Measurements from ENCODE around the gene PCDHB7. TPM values are rescaled to one million over a fixed set of nuclear protein-coding genes. Genes with fewer than 3 reads are reported as not detected.
"Not testable (repeated sequence)": the region's sequence is repeated elsewhere in the genome, so short reads cannot be mapped to it uniquely, and the experiment has no call there.

PCDHB7 gene
- total RNA-seq, 1 donor from 2014 or later, result 0.63 TPM

- Mint-ChIP-seq H3K4me3 (peak within 1 kb of the TSS; percentile 74), H3K9me3 (no peaks in the 10 kb centered on the region), H3K4me1 (ENCODE audit: unreplicated experiment) (no peaks in the 10 kb centered on the region), H3K27ac (no peak within 1 kb of the TSS), H3K36me3 (peaks cover 5% of the 10 kb centered on the region), H3K27me3 (no peaks in the 10 kb centered on the region)
- TF ChIP-seq CTCF (conservative IDR thresholded peaks at IDR 0.05), result peak; percentile 69
- no peak for DNase-seq (ENCODE audit: extremely low spot score, unreplicated experiment)
Observed at GRCh38 chr5:141223112-141223783, 50.8 kb downstream of the PCDHB7 start, which contains the start of gene PCDHB14. Gene PCDHB14 (plus strand): TSS chr5:141223343. CDS start chr5:141223506, 163 bp downstream.

GRCh38 chr5:141224844-141225243 is 52.4 kb downstream of the PCDHB7 start:
- H3K9me3 Mint-ChIP-seq, result not testable (repeated sequence)

GRCh38 chr5:141225421-141225820 is 53.0 kb downstream of the PCDHB7 start:
- H3K27me3 Mint-ChIP-seq; H3K27ac Mint-ChIP-seq; H3K9me3 Mint-ChIP-seq; DNase-seq (ENCODE audit: extremely low spot score, unreplicated experiment); H3K36me3 Mint-ChIP-seq; H3K4me3 Mint-ChIP-seq; H3K4me1 Mint-ChIP-seq (ENCODE audit: unreplicated experiment): not testable (repeated sequence)

More at GRCh38 chr5:141224844-141225243, 52.4 kb downstream of the PCDHB7 start:
- not testable (repeated sequence) for H3K27ac Mint-ChIP-seq; H3K27me3 Mint-ChIP-seq; DNase-seq (ENCODE audit: extremely low spot score, unreplicated experiment); H3K36me3 Mint-ChIP-seq; H3K4me3 Mint-ChIP-seq; H3K4me1 Mint-ChIP-seq (ENCODE audit: unreplicated experiment)

Other genes with a start within 250 kb of the PCDHB7 start
- gene PCDHAC1, start 246.3 kb upstream of the PCDHB7 start, total RNA-seq (ENCODE audit: low replicate concordance), result 6.7 and 9.2 TPM in 2 replicates
- 2.7 and 3.5 TPM in 2 replicates for gene PCDHAC2, start 206.2 kb upstream of the PCDHB7 start, total RNA-seq (ENCODE audit: low replicate concordance)
- gene PCDHB1, start 121.3 kb upstream of the PCDHB7 start, total RNA-seq (ENCODE audit: low replicate concordance), result 0.05 and 0.24 TPM in 2 replicates
- 33.7 and 36.3 TPM in 2 replicates for gene PCDHB2, start 78.0 kb upstream of the PCDHB7 start, total RNA-seq (ENCODE audit: low replicate concordance)
- 3.9 and 5.4 TPM in 2 replicates for gene PCDHB3, start 72.2 kb upstream of the PCDHB7 start, total RNA-seq (ENCODE audit: low replicate concordance)
- gene PCDHB4, start 50.8 kb upstream of the PCDHB7 start, total RNA-seq (ENCODE audit: low replicate concordance), result 1.3 and 2.7 TPM in 2 replicates
- gene PCDHB5, start 37.4 kb upstream of the PCDHB7 start, total RNA-seq (ENCODE audit: low replicate concordance), result 7.3 and 28.8 TPM in 2 replicates
- gene PCDHB6, start 22.6 kb upstream of the PCDHB7 start, total RNA-seq (ENCODE audit: low replicate concordance), result 0.80 and 0.95 TPM in 2 replicates
- 0.99 and 3.9 TPM in 2 replicates for gene PCDHB8, start 5.1 kb downstream of the PCDHB7 start, total RNA-seq (ENCODE audit: low replicate concordance)
- gene PCDHB16, start 9.7 kb downstream of the PCDHB7 start, total RNA-seq (ENCODE audit: low replicate concordance), result 3.1 and 6.9 TPM in 2 replicates
- 2.2 and 2.8 TPM in 2 replicates for gene PCDHB9, start 14.5 kb downstream of the PCDHB7 start, total RNA-seq (ENCODE audit: low replicate concordance)
- 2.1 and 3.2 TPM in 2 replicates for gene PCDHB10, start 19.7 kb downstream of the PCDHB7 start, total RNA-seq (ENCODE audit: low replicate concordance)
- gene PCDHB11, start 27.0 kb downstream of the PCDHB7 start, total RNA-seq (ENCODE audit: low replicate concordance), result 2.0 and 3.3 TPM in 2 replicates
- gene PCDHB12, start 36.1 kb downstream of the PCDHB7 start, total RNA-seq (ENCODE audit: low replicate concordance), result 1.4 and 2.3 TPM in 2 replicates
- gene PCDHB13, start 41.3 kb downstream of the PCDHB7 start, total RNA-seq (ENCODE audit: low replicate concordance), result 2.3 and 4.7 TPM in 2 replicates
- 3.1 and 3.7 TPM in 2 replicates for gene PCDHB14, start 50.7 kb downstream of the PCDHB7 start, total RNA-seq (ENCODE audit: low replicate concordance)
- 3.3 and 3.8 TPM in 2 replicates for gene PCDHB15, start 72.8 kb downstream of the PCDHB7 start, total RNA-seq (ENCODE audit: low replicate concordance)
- 0.45 and 0.92 TPM in 2 replicates for gene SLC25A2, start 131.4 kb downstream of the PCDHB7 start, total RNA-seq (ENCODE audit: low replicate concordance)
- 87.0 and 92.0 TPM in 2 replicates for gene TAF7, start 148.1 kb downstream of the PCDHB7 start, total RNA-seq (ENCODE audit: low replicate concordance)
- gene PCDHGA1, start 157.9 kb downstream of the PCDHB7 start, total RNA-seq (ENCODE audit: low replicate concordance), result 0.31 and 0.74 TPM in 2 replicates
- 0.17 and 0.69 TPM in 2 replicates for gene PCDHGA2, start 166.1 kb downstream of the PCDHB7 start, total RNA-seq (ENCODE audit: low replicate concordance)
- gene PCDHGA3, start 171.2 kb downstream of the PCDHB7 start, total RNA-seq (ENCODE audit: low replicate concordance), result 0.27 and 2.3 TPM in 2 replicates
- gene PCDHGB1, start 177.5 kb downstream of the PCDHB7 start, total RNA-seq (ENCODE audit: low replicate concordance), result 1.1 and 1.8 TPM in 2 replicates
- 0.75 and 1.5 TPM in 2 replicates for gene PCDHGA4, start 182.4 kb downstream of the PCDHB7 start, total RNA-seq (ENCODE audit: low replicate concordance)
- gene PCDHGB2, start 187.3 kb downstream of the PCDHB7 start, total RNA-seq (ENCODE audit: low replicate concordance), result 0.94 and 0.95 TPM in 2 replicates
- 0.39 and 0.88 TPM in 2 replicates for gene PCDHGA5, start 191.5 kb downstream of the PCDHB7 start, total RNA-seq (ENCODE audit: low replicate concordance)
- gene PCDHGB3, start 197.6 kb downstream of the PCDHB7 start, total RNA-seq (ENCODE audit: low replicate concordance), result 0.39 and 1.2 TPM in 2 replicates
- 0.41 and 0.86 TPM in 2 replicates for gene PCDHGA6, start 201.2 kb downstream of the PCDHB7 start, total RNA-seq (ENCODE audit: low replicate concordance)
- 0.31 and 0.40 TPM in 2 replicates for gene PCDHGA7, start 210.1 kb downstream of the PCDHB7 start, total RNA-seq (ENCODE audit: low replicate concordance)
- 13.0 and 15.6 TPM in 2 replicates for gene PCDHGB4, start 215.1 kb downstream of the PCDHB7 start, total RNA-seq (ENCODE audit: low replicate concordance)
- 1.3 and 2.1 TPM in 2 replicates for gene PCDHGA8, start 220.0 kb downstream of the PCDHB7 start, total RNA-seq (ENCODE audit: low replicate concordance)
- 2.6 and 8.1 TPM in 2 replicates for gene PCDHGB5, start 225.3 kb downstream of the PCDHB7 start, total RNA-seq (ENCODE audit: low replicate concordance)
- 0.97 and 2.2 TPM in 2 replicates for gene PCDHGA9, start 230.1 kb downstream of the PCDHB7 start, total RNA-seq (ENCODE audit: low replicate concordance)
- 4.9 and 39.4 TPM in 2 replicates for gene PCDHGB6, start 235.4 kb downstream of the PCDHB7 start, total RNA-seq (ENCODE audit: low replicate concordance)
- gene PCDHGA10, start 240.3 kb downstream of the PCDHB7 start, total RNA-seq (ENCODE audit: low replicate concordance), result 9.8 and 18.5 TPM in 2 replicates
- gene PCDHGB7, start 245.0 kb downstream of the PCDHB7 start, total RNA-seq (ENCODE audit: low replicate concordance), result 4.4 and 8.5 TPM in 2 replicates
- 2.6 TPM in 2 replicates for gene PCDHGA11, start 248.4 kb downstream of the PCDHB7 start, total RNA-seq (ENCODE audit: low replicate concordance)

Measured in type B pancreatic cell (in vitro differentiated cells).